ENCODE data around the gene PXN. TPM values are rescaled to one million over a fixed set of nuclear protein-coding genes. Genes with fewer than 3 reads are reported as not detected.
"Not testable (repeated sequence)": the region's sequence is repeated elsewhere in the genome, so short reads cannot be mapped to it uniquely, and the experiment has no call there.

PXN gene
- total and polyA plus RNA-seq, 2 experiments from 2014 or later, result 87.2 to 134 TPM

GRCh38 chr12:120239776-120240494 lies 25.6 kb downstream of the PXN start:
- Histone ChIP-seq H3K4me2 (ENCODE audit: unreplicated experiment) (no peak overlapping the region), H3K79me2 (ENCODE audit: insufficient read depth) (peaks cover 97% of the 10 kb centered on the region), H2AFZ (no peak overlapping the region), H3K27ac (0 out of 2 replicates have a peak overlapping the region, but pooled peaks have one; percentile 23), H3K9me2 (ENCODE audit: insufficient read depth) (no peaks in the 10 kb centered on the region), H3K9me3 (ENCODE audit: low read depth) (no peaks in the 10 kb centered on the region), H3K4me3 (no peak overlapping the region), H3K36me3 (ENCODE audit: low read depth) (no peaks in the 10 kb centered on the region), H3K9ac (no peak overlapping the region), H3K4me1 (ENCODE audit: insufficient read depth) (peaks cover 71% of the 10 kb centered on the region), H4K20me1 (ENCODE audit: insufficient read depth) (no peaks in the 10 kb centered on the region), H3F3A (ENCODE audit: insufficient read depth) (peaks cover 49% of the 10 kb centered on the region), H3K27me3 (replicated peaks; ENCODE audit: insufficient read depth) (no peaks in the 10 kb centered on the region)
- in situ Hi-C loops (cut with MboI), result no loop called here
- TF ChIP-seq EZH2phosphoT487 (IDR thresholded peaks at IDR 0.05; ENCODE audit: insufficient read depth, low read depth) (no peak), EZH2 (IDR thresholded peaks at IDR 0.05; ENCODE audit: insufficient read depth, poor library complexity, severe bottlenecking) (no peak)
- no peak for DNase-seq
- WGBS, 2 experiments (ENCODE audit: low coverage in 1 of 2, low lambda C conversion rate in 2 of 2, missing lambda C conversion rate in 2 of 2), result 81 to 86% methylated on average over 2 of the region's 2 CpGs

GRCh38 chr12:120238839-120239445 lies 26.6 kb downstream of the PXN start:
- TF ChIP-seq EZH2phosphoT487 (IDR thresholded peaks at IDR 0.05; ENCODE audit: insufficient read depth, low read depth), result no peak
- no peak for TF ChIP-seq EZH2 (IDR thresholded peaks at IDR 0.05; ENCODE audit: insufficient read depth, poor library complexity, severe bottlenecking)
- Histone ChIP-seq H3K4me2 (ENCODE audit: unreplicated experiment) (peak overlapping the region; percentile 76), H4K20me1 (ENCODE audit: insufficient read depth) (no peaks in the 10 kb centered on the region), H3K27ac (peak overlapping the region; percentile 98), H3K4me3 (no peak overlapping the region), H3K9me2 (ENCODE audit: insufficient read depth) (no peaks in the 10 kb centered on the region), H2AFZ (no peak overlapping the region), H3K79me2 (ENCODE audit: insufficient read depth) (peaks cover 92% of the 10 kb centered on the region), H3K36me3 (ENCODE audit: low read depth) (no peaks in the 10 kb centered on the region), H3F3A (ENCODE audit: insufficient read depth) (peaks cover 55% of the 10 kb centered on the region), H3K9me3 (ENCODE audit: low read depth) (no peaks in the 10 kb centered on the region), H3K4me1 (ENCODE audit: insufficient read depth) (peaks cover 77% of the 10 kb centered on the region), H3K27me3 (replicated peaks; ENCODE audit: insufficient read depth) (no peaks in the 10 kb centered on the region), H3K9ac (peak overlapping the region; percentile 80)
- in situ Hi-C loops (cut with MboI), result no loop called here
- 78 to 80% methylated on average over 12 of the region's 12 CpGs for WGBS, 2 experiments (ENCODE audit: low coverage in 1 of 2, low lambda C conversion rate in 2 of 2, missing lambda C conversion rate in 2 of 2)
- DNase-seq, result no peak

GRCh38 chr12:120238217-120238616 lies 27.3 kb downstream of the PXN start:
- in situ Hi-C loops (cut with MboI), result no loop called here
- Histone ChIP-seq H3K4me3 (peak overlapping the region; percentile 35; the same call in 1 of the 2 replicates), H3K27ac (peak overlapping the region; percentile 98), H3F3A (ENCODE audit: insufficient read depth) (peaks cover 57% of the 10 kb centered on the region), H3K4me1 (ENCODE audit: insufficient read depth) (peaks cover 77% of the 10 kb centered on the region), H4K20me1 (ENCODE audit: insufficient read depth) (no peaks in the 10 kb centered on the region), H3K27me3 (replicated peaks; ENCODE audit: insufficient read depth) (no peaks in the 10 kb centered on the region), H3K9ac (peak overlapping the region; percentile 80), H3K9me3 (ENCODE audit: low read depth) (no peaks in the 10 kb centered on the region), H3K79me2 (ENCODE audit: insufficient read depth) (peaks cover 92% of the 10 kb centered on the region), H3K36me3 (ENCODE audit: low read depth) (no peaks in the 10 kb centered on the region), H2AFZ (no peak overlapping the region), H3K4me2 (ENCODE audit: unreplicated experiment) (peak overlapping the region; percentile 76), H3K9me2 (ENCODE audit: insufficient read depth) (no peaks in the 10 kb centered on the region)
- no peak for TF ChIP-seq EZH2 (IDR thresholded peaks at IDR 0.05; ENCODE audit: insufficient read depth, poor library complexity, severe bottlenecking)
- no peak for TF ChIP-seq EZH2phosphoT487 (IDR thresholded peaks at IDR 0.05; ENCODE audit: insufficient read depth, low read depth)
- WGBS, 2 experiments (ENCODE audit: low coverage in 1 of 2, low lambda C conversion rate in 2 of 2, missing lambda C conversion rate in 2 of 2), result 25 to 29% methylated on average over 9 of the region's 9 CpGs
- no peak for DNase-seq

GRCh38 chr12:120237360-120238171 lies 28.0 kb downstream of the PXN start:
- in situ Hi-C loops (cut with MboI), result no loop called here
- Histone ChIP-seq H2AFZ (no peak overlapping the region), H3K4me1 (ENCODE audit: insufficient read depth) (peaks cover 84% of the 10 kb centered on the region), H3K79me2 (ENCODE audit: insufficient read depth) (peaks cover 92% of the 10 kb centered on the region), H3K9me3 (ENCODE audit: low read depth) (no peaks in the 10 kb centered on the region), H3K9me2 (ENCODE audit: insufficient read depth) (no peaks in the 10 kb centered on the region), H3K27me3 (replicated peaks; ENCODE audit: insufficient read depth) (no peaks in the 10 kb centered on the region), H3K4me2 (ENCODE audit: unreplicated experiment) (peak overlapping the region; percentile 76), H3K36me3 (ENCODE audit: low read depth) (no peaks in the 10 kb centered on the region), H4K20me1 (ENCODE audit: insufficient read depth) (no peaks in the 10 kb centered on the region), H3K4me3 (peak overlapping the region; percentile 35), H3K27ac (peak overlapping the region; percentile 98), H3K9ac (peak overlapping the region; percentile 80), H3F3A (ENCODE audit: insufficient read depth) (peaks cover 58% of the 10 kb centered on the region)
- DNase-seq, result peak; percentile 95
- TF ChIP-seq EZH2 (IDR thresholded peaks at IDR 0.05; ENCODE audit: insufficient read depth, poor library complexity, severe bottlenecking) (no peak), EZH2phosphoT487 (IDR thresholded peaks at IDR 0.05; ENCODE audit: insufficient read depth, low read depth) (no peak)
- 2 to 3% methylated on average over 12 to 13 of the region's 13 CpGs for WGBS, 2 experiments (ENCODE audit: low coverage in 1 of 2, low lambda C conversion rate in 2 of 2, missing lambda C conversion rate in 2 of 2)

GRCh38 chr12:120236809-120237208 lies 28.7 kb downstream of the PXN start:
- H3K36me3 ChIP-seq (ENCODE audit: low read depth); H2AFZ ChIP-seq; H3K9me2 ChIP-seq (ENCODE audit: insufficient read depth); DNase-seq; in situ Hi-C loops (cut with MboI); H3K4me3 ChIP-seq; H4K20me1 ChIP-seq (ENCODE audit: insufficient read depth); H3K9me3 ChIP-seq (ENCODE audit: low read depth); H3K27me3 ChIP-seq (replicated peaks; ENCODE audit: insufficient read depth): not testable (repeated sequence)
- H3K27ac ChIP-seq, result peak overlapping the region; percentile 98
- H3K79me2 ChIP-seq (ENCODE audit: insufficient read depth), result peaks cover 92% of the 10 kb centered on the region
- peak overlapping the region; percentile 80 for H3K9ac ChIP-seq
- 94 to 97% methylated on average over 3 of the region's 3 CpGs for WGBS, 2 experiments (ENCODE audit: low coverage in 1 of 2, low lambda C conversion rate in 2 of 2, missing lambda C conversion rate in 2 of 2)
- H3K4me2 ChIP-seq (ENCODE audit: unreplicated experiment), result peak overlapping the region; percentile 76
- peaks cover 86% of the 10 kb centered on the region for H3K4me1 ChIP-seq (ENCODE audit: insufficient read depth)
- H3F3A ChIP-seq (ENCODE audit: insufficient read depth), result peaks cover 66% of the 10 kb centered on the region

Data from GM23248 (cell line).